ENCODE results near the gene CXCL10.

- no peak for TF ChIP-seq REST (IDR thresholded peaks at IDR 0.05; ENCODE audit: insufficient read depth in 1 of 2, low read depth in 2 of 2, low read length in 2 of 2)
- TF ChIP-seq POLR2AphosphoS5 (IDR thresholded peaks at IDR 0.05; ENCODE audit: low read depth, low read length): no peak
- TF ChIP-seq TAF1 (IDR thresholded peaks at IDR 0.05; ENCODE audit: borderline replicate concordance, insufficient read depth, low read length): 0 out of 2 replicates have a peak, but pooled peaks have one; percentile 31
- TF ChIP-seq SIN3A (IDR thresholded peaks at IDR 0.05; ENCODE audit: borderline replicate concordance, insufficient read depth, low read length): no peak; the same call in 1 of the 2 replicates
Measured at GRCh38 chr4:76011700-76012387, 11.5 kb downstream of the CXCL10 start.
